ENCODE data around the gene PLTP.
A peak's percentile ranks its signal among the peaks of the same experiment; 100 is the strongest.

DNA sequence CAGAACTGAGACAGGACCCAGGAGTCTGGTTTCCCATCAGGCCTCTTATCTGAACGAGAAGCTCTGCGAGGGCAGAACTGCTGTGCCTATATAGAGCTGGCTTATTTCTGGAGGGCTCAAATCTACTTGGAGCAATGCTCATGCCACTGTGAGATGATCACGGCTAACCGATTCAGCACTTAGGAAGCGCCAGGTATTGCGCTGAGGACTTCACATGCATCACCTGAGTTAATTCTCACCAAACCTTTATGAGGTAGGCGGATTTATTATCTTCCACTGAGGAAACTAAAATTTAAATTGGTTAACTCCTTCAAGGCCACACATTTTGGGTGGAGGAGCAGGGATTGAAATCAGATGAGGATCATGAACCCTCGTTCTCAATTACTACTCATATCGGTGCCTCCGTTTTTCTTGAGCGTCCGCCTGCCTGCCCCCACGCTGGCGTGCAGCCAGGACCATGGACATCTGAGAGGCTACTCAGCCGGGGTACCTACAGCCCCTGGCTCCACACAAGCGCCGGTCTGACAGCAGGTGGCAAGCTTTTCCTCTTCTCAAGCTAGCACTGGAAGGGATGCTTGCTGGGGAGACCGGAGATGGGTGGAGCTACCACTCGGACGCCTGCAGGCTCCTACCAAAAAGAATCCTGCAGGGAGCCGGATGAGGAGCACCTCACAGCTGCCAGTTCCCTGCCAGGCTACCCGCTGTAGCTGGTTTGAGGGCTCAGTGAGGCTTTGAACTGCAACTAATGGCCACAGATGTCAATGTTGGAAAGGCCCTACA, 21.5 kb upstream of the PLTP start:
- TF ChIP-seq CTCF (IDR thresholded peaks at IDR 0.05; ENCODE audit: insufficient read depth, low read length, poor library complexity, severe bottlenecking) (peak; percentile 36), EZH2phosphoT487 (conservative IDR thresholded peaks at IDR 0.05; ENCODE audit: low read length) (no peak)

Measured in SU-DHL-6 (cell line).